Stimulated activated CD4-positive, alpha-beta T cell treated with anti-CD3 and anti-CD28 coated beads, TNF-alpha, amount 100 ng/mL, for 1 hour (primary cell): Measurements from ENCODE around the gene ATP5F1D.

Experiments
- DNase-seq, 3 donors: peaks; one replicate each; pipeline ENCODE4 v3.0.0-alpha.2; 2020; ENCODE audit warnings: low read depth in 3 of 3, low spot score in 1 of 3

The ATP5F1D gene

DNA sequence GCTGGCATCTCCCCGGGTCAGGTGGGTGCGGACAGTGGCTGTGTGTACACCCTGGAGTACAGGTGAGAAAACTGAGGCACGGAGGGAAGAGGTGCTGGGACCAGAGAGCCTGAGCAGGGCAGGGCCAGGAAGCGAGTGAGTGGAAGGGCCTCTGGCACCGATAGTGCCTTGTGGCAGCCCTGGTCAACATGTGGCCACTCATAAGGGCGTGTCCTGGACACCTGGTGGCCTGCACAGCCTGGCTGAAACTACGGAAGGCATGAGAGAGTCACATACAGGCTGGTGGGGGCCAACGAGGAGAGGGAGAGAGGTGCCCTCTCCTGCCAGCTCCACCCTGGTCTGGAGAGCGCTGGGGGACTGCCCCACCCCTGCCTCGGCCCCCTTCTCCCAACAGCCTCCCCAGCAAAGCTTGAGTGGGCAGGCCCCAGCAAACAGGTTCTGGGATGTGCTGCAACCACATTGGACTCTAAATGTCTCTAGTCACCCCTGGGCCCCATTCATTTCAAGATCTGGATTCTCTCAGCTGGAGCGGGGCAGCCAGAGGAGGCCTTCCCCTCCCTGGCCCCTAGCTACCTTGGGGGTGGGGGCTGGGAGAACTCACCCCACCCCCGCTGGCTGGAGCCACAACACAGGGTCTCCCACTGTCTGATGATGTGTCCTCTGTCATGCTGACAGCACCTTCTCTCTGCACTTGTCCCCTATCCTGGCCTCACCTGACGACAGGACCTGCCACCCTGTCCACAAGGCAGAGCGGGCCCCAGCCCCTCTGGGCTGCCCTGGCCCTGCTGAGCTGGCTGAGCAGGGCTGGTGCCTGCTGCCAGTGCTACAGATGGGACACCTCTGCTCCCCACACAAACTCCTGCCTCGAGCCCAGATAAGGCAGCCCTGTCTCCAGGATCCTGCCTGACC lies 9.6 kb upstream of the ATP5F1D start:
- DNase-seq, result no peak

DNA sequence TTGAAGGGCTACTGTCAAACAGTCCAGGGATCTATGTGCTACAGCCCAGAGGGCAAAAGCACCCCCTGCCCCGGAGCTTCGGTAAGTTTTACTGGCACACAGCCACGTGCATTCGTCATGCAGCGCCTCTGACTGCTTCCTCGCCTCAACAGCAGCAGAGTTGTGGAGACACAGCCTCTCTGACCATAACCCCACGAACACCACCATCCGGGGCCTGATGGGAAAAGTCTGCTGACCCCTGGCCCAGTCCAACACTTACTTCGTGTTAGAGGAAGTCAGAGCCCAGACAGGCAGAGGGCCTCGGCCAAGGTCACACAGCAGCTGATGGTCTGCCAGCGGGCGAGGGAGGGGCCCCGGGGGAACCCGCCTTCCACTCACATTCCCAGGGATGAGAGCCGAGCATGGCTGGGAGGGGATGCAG lies 8.9 kb upstream of the ATP5F1D start:
- no peak for DNase-seq

DNA sequence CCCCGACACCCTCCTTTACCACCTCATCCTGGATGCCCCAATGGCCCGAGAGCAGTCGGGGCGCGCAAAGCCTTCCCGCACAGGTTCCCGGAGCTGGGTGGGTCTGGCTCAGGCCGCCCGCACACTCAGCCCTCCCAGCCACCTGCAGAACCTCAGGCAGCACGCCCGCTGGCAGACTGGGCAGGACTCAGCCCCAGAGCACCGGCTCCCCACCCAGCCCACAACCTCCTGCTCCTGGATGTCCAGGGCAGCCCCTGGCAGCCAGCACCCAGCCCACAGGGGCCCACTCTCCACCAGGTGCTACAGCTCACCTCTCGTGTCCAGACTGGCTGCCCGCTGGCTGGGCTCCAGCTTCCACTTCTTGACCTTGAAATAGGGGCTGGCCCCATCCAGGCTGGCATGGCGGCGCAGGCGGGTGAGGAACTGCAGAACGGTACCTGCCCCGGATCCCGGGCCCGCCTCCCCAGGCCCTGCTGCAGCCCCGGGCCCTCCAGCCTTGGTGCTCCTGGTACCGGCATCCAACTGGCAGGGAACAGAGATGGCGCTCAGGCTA lies 8.4 kb upstream of the ATP5F1D start:
- DNase-seq, result no peak

DNA sequence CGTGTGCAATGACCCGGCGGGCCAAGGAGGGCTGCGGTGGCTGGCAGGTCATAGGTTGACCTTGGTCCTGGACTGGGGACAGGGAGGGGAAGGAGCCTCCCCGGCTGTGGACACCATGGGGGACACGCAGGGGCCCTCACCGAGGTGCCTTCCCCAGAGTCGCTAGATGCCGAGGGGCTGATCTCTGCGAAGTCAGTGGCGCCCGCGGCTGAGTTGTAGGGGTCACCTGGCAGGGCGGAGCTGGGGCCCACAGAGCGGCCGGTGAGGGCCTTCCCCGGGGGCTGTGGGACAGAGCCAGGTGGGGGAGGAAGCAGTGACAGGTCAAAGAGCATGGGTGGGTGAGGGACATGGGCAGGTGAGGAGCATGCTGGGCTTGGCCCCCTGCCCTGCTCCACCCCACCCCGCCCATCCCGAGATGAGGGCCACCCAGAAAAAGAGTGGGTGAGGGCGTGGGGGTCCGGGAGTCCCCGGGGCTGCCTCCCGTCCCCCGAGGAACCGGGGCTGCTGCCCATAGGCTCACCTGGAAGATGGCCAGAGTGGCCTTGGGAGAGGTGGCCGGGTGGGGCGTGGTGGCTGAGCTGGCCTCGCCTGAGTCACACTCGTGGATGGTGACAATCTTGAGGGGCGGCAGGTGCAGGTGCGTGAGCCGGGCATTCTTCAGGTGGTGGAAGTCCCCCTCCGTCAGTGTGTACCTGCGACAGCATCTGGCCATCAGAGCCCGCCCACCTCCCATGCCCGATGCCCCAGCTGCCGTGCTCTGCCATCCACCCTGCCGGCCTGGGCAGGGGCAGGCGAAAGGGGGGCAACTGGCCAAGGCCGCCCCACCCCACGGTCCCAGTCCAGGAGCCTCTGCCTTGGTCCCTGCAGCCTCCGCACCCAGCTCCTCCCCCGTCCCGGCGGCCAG lies 7.2 kb upstream of the ATP5F1D start:
- DNase-seq, result no peak

DNA sequence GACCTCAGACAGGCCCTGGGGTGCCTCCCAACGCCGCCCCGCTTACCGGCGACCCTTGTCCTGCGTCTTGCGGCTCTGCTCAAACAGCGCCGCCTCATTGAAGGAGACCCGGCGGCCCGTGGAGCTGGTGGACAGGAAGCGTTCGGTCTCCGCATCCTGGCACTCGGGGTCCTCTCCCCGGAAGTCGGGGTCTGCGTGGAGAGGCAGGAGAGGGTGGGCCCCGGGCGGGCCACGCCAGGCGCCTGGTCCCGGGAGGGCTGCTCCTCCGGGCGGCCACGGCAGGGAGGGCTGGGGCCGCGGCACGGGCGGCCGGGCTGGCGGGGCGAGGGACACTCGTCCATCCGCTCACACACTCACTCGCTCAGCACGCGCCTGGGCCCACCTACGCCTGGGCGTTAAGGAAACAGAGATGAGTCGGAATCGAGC lies 6.6 kb upstream of the ATP5F1D start:
- DNase-seq, result no peak

DNA sequence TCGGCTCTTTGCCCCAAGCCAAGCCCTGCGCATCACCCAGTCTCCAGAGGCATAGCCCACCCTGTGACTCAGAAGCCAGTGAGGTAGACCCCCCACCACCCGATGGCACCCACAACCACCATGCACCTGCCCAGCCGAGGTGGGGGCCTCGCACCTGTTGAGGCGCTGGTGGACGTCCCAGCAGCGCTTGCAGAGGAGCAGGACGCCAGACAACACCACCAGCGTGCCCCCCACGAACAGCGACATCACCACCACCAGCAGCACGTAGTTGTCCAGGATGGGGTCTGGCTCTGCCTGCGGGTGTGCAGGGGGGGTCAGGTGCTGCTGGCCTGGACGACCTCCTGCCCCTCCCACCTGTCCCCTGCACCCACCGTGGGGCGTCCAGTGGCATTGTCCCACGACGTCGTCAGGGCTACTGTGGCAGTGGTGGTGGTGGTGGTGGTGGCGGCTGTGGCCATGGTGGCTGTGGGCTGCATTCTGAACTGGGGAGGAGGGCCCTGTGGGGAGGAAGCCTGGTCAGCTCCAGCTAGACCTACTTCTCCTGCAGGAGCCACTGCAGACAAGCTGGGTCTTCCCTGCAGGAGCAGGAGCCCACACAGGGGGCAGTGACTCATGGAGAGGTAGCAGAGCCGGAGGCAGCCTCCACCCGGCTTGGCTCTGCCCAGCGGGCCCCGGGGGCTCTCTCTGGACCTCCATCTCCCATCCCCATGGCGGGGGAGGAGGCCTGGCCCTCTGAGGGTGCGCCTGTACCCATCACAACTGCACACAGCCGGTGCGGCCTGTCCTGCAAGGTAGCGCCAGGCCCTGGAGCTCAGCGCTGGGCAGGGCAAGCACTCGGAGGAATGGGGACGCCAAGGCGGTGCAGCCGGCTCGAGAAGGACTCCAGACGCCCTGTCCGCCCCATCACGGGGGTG lies 5.7 kb upstream of the ATP5F1D start:
- no peak for DNase-seq

DNA sequence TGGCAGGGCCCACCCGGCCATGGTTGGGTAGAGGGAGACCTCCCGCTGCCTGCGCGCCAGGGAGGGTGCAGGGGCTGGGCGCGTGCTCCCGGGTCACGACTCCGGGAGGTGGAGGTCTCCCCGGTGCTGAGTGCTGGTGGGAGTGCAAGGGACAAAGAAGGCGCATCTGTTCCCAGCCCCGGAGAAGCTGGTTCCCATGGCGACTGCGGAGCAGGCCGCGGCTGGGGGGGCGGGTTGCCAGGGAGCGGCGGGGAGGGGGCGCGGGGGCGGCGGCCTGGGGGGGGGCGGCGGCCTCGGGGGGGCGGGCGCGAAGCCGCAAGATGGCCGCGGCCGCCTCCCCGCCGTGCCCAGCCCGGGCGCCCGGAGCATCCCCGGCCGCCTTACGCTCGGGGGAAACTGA lies 5.0 kb upstream of the ATP5F1D start:
- no peak for DNase-seq

DNA sequence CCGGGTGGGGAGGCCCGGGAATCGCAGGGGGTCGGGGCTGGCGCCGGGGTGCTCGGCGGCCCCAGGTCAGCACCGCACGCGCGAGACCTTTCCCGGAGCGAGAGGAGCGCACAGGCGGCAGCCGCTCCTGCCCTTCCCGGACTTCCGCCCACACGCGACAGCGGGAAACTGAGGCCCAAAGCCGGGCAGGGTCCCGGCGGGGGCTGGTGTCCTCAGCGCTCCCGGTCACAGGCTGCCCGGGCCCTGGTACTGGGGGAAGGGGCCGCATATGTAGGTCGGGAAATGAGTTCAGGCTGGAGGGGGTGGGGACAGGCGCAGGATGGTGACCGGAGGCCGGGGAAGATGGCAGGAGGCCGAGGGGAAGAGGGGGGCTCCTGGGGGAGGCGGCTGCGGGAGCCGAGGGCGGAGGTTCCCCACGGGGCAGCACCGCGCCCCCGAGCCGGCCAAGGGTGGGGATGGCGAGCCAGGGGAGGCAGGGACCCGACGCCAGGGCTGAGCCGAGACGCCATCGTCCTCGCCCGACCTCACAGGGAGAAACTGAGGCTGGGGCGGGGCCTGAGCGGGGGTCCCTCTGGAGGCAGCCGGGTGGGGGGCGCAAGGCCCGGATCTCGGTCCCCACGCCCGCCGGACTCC lies 4.4 kb upstream of the ATP5F1D start:
- DNase-seq, result no peak

DNA sequence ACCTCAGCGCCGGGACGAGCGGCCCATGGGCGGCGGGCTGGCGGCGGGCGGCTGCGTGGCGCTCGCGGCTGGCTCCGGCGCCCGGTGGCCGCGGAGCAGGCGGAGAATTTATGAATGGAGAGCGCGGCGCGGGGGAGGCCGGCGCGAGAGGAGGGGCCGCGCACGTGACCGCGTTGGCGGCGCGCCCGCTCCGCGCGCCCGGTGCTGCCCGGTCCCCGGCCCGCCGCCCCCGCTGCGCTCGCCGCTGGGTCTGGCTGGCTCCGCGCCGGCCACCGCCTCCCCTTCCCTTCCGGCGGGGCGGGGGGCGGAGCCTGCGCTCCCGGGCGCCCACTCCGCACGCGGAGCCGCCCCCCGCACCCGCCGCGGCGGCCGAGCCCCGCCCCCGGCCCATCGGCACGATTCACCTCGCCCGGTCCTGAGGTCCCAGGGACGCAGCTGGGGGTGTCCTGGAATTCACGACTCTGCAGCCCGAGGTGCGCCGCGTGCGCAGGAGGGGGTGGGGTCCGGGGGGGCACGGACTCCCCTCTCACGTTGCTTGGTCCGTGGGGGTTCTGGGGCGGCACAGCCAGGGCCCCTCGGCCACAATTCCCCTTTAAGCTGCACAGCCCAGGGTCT lies 3.7 kb upstream of the ATP5F1D start, which contains the start of gene CBARP:
Gene CBARP (minus strand): TSS at position 252 of the 615 bp plus-strand sequence. CDS start 1,905 bp downstream, outside the sequence.
- no peak for DNase-seq

DNA sequence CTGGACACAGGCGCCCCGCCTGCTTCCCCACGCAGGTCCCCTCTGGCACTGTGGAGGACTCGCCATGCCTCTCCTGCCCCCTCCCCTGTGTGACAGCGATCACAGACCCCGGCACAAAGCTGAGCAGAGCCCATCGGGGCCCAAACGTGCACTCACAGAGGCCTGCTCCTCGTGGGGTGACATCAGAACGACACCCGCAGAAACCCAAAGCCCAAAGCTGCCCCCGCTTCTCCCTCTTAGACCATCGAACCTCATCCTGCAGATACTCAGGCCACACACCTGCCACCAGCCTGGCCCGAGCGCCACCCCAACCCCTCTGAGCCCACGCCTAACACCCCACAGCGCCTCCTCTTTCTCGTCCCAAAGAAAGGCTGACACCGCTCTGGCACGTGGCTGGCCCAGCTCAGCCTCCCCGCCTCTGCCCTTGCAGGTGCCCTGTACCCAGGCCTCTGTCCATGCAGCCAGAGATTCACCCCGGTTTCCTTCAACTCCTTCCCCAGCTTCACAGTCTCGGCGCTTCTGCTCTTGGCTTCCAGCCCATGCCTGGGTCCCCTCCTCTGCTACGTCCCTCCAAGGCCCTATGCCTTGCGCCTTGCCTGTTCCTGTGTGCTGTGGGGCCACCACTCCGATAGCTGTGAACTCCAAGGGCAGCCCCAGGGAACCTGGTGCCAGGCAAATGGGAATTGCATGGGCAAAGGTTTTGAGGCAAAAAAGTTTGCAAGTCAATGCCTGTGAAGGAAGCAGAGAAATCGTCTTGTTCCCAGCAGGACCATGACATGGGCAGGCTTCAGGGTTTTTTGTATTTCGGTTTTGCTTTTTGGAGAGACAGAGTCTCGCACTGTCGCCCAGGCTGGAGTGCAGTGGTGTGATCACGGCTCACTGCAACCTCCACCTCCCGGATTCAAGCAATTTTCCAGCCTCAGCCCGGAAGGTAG lies 2.9 kb upstream of the ATP5F1D start:
- DNase-seq, result no peak

DNA sequence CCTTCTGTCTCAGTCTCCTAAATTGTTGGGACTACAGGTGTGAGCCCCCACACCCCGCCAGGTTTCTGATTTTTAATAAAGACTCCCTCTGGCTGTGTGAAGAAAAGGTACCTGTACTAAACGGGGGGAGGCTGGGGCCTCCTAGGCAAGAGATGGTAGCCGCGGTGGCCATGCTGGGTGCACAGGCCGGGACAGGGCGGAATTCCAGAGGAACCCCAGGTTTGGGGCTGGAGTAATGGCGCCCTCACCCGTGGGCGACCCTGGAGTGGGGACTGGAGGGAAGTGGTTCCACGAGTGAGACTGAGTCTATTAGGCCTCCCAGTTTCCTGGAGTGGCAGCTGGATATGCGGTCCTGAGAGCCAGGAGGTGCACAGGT lies 2.1 kb upstream of the ATP5F1D start:
- DNase-seq, result no peak

DNA sequence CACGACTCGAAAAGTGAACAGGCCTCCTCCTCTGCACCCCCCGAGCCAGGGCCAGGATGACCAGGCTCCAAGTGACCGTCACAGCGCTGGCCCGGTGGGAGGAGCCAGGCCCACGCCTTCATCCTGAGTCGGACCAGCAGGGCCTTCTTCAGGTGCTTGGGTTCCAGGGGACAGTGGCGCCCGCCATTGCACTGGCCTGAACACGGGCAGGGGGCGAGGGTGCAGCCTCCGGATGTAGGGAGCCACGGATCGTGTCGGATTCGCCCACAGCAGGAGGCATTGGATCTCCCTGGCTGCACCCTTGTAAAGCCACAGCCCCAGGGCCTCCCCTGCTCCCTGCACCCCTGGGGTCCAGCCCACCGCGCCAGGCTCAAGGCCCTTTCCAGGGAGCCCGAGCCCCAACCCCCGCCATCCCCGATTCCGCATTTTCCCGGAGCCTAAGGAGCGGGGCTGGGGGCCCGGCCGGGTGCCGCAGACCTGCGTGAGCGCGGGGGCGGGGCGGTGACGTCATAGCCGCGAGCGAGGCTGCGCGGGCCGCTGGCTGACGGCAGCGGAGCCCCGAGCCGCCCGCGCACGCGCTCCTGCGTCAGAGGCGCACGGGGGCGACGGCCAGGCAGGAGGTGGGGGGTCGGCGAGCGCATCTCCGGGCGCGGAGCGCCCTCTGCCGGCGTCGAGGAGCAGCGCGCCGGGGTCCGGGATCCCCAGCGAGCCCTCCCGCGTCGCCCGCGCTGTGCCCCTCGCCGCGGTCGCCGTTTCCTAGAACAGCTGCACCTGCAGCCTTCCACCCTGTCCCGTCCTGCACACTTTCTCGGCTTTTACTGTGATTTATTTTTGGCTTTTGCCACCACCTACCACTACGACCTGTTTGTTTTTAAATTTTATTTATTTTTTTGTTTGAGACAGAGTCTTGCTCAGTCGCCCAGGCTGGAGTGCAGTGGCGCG lies 1.5 kb upstream of the ATP5F1D start:
- DNase-seq, result peak; percentile 77 to 91 (median 91)

DNA sequence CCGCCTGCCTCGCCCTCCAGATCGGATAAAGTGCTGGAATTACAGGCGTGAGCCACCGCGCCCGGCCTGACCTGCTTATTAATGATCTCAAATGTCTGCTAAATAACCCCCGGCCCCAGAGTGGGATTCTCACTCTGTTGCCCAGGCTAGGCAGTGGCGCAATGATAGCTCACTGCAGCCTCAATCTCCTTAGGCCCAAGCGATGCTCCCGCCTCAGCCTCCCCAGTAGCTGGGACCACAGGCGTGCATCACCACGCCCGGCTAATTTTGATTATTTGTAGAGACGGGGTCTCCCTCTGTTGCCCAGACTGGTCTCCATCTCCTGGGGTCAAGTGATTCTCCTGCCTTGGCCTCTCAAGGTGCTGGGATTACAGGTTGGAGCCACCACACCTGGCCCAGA lies 626 bp upstream of the ATP5F1D start:
- no peak for DNase-seq

DNA sequence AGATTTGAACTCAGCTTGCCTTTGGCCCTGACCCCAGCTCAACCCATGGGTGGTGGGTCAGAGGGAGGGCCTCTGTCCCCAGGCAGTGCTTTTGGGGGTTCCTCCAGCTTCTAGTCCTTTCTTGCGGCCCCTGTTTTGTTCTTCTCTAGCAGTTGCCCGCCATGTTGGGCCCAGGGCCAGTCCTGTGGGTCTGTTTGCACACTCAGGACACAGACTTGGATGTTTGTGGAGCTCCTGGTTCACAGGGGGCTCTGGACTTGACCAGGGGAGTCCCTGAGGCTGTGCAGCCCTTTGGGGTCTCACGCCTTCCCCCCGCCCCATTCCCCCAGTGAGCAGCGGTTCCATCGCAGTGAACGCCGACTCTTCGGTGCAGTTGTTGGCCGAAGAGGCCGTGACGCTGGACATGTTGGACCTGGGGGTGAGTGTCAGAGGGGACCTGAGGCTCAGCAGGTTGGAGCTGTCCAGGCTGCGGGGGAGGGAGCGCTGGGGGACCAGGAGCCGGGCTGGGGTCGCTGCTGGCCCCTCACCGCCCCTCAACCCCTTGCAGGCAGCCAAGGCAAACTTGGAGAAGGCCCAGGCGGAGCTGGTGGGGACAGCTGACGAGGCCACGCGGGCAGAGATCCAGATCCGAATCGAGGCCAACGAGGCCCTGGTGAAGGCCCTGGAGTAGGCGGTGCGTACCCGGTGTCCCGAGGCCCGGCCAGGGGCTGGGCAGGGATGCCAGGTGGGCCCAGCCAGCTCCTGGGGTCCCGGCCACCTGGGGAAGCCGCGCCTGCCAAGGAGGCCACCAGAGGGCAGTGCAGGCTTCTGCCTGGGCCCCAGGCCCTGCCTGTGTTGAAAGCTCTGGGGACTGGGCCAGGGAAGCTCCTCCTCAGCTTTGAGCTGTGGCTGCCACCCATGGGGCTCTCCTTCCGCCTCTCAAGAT lies 2.5 kb downstream of the ATP5F1D start:
- DNase-seq, result peak; percentile 71 to 78 (median 77)

DNA sequence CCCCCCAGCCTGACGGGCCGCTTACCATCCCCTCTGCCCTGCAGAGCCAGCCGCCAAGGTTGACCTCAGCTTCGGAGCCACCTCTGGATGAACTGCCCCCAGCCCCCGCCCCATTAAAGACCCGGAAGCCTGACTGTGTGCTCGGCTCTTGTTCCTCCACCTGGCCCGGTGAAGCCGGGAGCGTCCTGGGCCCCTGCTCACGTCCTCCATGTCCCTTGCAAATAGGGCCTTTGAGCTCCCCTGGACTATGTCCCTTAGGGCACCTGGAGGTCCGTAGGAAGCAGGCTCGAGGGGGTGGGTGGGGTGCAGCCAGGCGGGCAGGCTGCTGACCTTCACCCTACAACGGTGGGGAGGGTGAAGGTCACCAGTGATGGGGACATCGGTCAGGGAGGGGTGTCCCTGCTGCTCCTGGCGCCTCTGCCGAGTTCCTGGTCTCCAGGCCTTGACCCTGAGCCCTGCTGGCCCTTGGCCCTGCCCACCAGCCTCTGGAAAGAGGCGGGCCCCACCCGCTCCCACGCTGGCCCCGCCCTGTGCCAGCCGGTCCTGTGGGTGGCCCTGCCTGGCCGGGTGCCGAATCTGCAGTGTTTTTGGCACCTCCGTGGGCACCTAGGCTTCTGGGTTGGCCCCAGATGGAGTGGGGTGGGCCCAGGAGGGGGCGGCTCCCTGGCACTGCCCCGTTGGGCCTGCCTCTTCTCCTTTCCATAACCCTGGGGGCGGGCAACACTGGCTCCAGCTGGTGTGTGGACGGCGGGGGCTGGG lies 3.3 kb downstream of the ATP5F1D start:
- no peak for DNase-seq
